ENCODE measurements around the gene ZNF205.

GRCh38 chr16:3138342-3138741, 26.0 kb downstream of the ZNF205 start:
- no peak for TF ChIP-seq JUNB (CRISPR knock-in tag; conservative IDR thresholded peaks at IDR 0.05)
- TF ChIP-seq SMAD4 (CRISPR knock-in tag; conservative IDR thresholded peaks at IDR 0.05), result no peak
- no peak for TF ChIP-seq PRDM10 (IDR thresholded peaks at IDR 0.05; ENCODE audit: partially characterized antibody)
- TF ChIP-seq ZNF384 (IDR thresholded peaks at IDR 0.05; ENCODE audit: low read depth, low read length), result no peak
- TF ChIP-seq, protein P1, sequence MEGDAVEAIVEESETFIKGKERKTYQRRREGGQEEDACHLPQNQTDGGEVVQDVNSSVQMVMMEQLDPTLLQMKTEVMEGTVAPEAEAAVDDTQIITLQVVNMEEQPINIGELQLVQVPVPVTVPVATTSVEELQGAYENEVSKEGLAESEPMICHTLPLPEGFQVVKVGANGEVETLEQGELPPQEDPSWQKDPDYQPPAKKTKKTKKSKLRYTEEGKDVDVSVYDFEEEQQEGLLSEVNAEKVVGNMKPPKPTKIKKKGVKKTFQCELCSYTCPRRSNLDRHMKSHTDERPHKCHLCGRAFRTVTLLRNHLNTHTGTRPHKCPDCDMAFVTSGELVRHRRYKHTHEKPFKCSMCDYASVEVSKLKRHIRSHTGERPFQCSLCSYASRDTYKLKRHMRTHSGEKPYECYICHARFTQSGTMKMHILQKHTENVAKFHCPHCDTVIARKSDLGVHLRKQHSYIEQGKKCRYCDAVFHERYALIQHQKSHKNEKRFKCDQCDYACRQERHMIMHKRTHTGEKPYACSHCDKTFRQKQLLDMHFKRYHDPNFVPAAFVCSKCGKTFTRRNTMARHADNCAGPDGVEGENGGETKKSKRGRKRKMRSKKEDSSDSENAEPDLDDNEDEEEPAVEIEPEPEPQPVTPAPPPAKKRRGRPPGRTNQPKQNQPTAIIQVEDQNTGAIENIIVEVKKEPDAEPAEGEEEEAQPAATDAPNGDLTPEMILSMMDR (IDR thresholded peaks at IDR 0.05 in 2 of 3, conservative IDR thresholded peaks at IDR 0.05 in 1 of 3; ENCODE audit: insufficient read depth in 2 of 3, low read depth in 1 of 3, low read length in 3 of 3), result no peak
- no peak for TF ChIP-seq DACH1 (IDR thresholded peaks at IDR 0.05; ENCODE audit: partially characterized antibody)
- TF ChIP-seq POLR2A (conservative IDR thresholded peaks at IDR 0.05), result no peak
- TF ChIP-seq ARHGAP35 (IDR thresholded peaks at IDR 0.05; ENCODE audit: partially characterized antibody), result no peak
